GM12875 (cell line): ENCODE measurements around the gene HAX1.

Experiments
- H3K4me3 ChIP-seq: one replicate; pipeline ENCODE4 v1.5.1; 2011; ENCODE audit warnings: low read depth, low read length, control low read depth
- TF ChIP-seq, protein P1 (sequence below): IDR thresholded peaks from 2 replicates; pipeline ENCODE4 v1.5.1; 2011; ENCODE audit warnings: low read depth, mild to moderate bottlenecking, control low read depth, inconsistent platforms, low read length, moderate library complexity, borderline replicate concordance; ENCODE audit not compliant: insufficient read depth

The HAX1 gene

DNA sequence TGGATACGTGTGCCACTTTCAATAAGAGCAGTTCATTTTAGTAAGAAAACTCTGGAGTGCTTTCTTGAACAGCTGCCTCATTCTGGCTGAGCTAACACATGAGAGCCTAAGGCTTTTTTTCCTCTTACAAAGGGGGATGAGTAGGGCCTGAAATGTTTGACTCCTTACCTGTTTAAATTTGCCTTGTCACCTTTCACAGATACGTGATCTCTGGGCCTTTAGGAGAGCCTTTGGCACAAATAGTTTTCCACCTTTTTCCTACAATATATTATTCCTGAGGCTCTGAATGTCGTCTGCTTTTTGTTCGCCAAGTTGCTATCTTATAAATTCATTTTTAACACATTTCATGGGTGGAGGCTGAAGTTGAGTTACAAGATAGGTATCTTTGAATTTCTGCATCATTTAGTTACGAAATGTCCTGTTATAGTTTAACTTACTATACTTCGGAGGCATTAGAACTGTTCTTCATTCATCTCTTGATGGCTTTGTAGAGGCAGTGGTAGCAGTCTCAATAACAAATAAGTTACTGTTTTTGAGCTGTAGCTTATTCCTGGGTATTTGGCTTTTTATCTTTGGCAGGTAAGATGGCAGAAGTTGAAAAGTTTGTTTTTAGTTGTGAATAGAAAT, 34.4 kb upstream of the HAX1 start:
- TF ChIP-seq, protein P1, sequence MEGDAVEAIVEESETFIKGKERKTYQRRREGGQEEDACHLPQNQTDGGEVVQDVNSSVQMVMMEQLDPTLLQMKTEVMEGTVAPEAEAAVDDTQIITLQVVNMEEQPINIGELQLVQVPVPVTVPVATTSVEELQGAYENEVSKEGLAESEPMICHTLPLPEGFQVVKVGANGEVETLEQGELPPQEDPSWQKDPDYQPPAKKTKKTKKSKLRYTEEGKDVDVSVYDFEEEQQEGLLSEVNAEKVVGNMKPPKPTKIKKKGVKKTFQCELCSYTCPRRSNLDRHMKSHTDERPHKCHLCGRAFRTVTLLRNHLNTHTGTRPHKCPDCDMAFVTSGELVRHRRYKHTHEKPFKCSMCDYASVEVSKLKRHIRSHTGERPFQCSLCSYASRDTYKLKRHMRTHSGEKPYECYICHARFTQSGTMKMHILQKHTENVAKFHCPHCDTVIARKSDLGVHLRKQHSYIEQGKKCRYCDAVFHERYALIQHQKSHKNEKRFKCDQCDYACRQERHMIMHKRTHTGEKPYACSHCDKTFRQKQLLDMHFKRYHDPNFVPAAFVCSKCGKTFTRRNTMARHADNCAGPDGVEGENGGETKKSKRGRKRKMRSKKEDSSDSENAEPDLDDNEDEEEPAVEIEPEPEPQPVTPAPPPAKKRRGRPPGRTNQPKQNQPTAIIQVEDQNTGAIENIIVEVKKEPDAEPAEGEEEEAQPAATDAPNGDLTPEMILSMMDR = no peak
- no peak overlapping the region for H3K4me3 ChIP-seq

- TF ChIP-seq, protein P1 = no peak
- no peak overlapping the region for H3K4me3 ChIP-seq
Measured at GRCh38 chr1:154239491-154239890, 32.9 kb upstream of the HAX1 start.

DNA sequence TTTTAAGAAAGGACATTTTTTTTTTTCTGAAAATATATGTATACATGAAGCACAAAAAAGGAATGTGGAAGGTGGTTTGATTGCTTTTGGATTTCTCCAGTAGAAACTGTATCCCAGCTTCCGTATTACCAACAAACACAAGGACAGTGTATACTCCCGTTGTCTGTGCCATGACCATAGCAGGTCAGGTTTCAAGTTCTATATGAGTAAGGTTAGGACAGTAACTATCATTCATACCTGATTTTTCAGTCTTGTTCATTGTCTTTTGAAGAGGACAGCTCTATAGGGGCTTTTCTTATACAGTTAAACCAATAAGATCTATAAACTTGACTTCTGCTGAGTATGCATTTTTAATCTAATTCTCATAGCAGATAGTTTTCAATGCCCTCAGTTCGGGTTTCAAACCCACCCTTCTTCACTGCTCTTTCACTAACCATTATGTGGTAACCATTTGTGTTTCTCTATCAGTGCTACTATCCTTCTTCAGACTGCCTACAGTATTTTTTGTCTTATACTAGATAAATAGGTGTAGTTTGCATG, 32.1 kb upstream of the HAX1 start:
- H3K4me3 ChIP-seq = no peak overlapping the region
- TF ChIP-seq, protein P1 = no peak

DNA sequence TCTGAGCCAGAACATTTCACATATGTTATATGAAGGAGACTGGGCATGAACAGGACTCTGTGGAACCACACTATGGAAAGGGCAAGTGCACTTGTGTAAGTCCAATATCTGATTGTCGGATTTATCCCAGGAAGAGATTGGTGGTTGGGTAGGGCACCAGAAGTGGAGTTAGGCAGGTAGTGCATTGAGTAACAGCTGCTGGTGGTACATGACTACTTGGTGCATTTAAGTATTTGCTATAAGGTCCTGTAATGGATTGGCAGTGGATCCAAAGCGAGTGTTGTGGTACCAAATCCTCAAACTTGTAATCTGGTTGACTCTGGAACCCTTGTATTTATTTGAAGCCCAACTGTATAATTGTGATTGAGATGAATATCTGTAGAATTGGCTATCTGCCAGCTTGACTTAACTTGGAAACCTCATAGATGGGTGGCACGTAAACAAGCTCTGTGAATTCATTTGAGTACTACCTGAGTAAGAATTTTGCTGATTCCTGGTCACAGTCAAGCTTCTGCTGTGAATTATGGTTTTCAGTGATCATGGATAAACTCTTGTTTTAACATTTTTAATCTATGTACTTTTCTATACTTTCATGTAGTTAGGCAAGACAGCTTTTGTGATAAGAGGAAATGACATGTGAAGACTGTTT, 30.6 kb upstream of the HAX1 start:
- TF ChIP-seq, protein P1 = no peak
- H3K4me3 ChIP-seq = no peak overlapping the region

DNA sequence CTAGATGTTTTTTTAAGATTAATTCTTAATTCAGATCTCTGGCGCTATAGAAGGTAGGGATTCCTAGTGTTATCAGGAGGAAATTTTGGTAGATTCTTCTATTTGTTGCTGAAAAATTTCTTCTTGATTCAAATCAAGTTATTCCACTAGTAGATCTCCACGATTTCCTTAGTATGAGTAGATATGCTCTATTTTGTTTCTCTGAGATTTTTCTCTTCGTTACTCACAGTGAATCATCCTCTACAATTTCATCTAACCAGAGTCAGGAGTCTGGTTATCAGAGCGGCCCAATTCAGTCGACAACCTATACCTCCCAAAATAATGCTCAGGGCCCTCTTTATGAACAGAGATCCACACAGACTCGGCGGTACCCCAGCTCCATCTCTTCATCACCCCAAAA, 18.8 kb upstream of the HAX1 start:
- TF ChIP-seq, protein P1 = no peak
- H3K4me3 ChIP-seq = no peak overlapping the region

GRCh38 chr1:154256686-154257085, 15.7 kb upstream of the HAX1 start:
- TF ChIP-seq, protein P1 = no peak
- no peak overlapping the region for H3K4me3 ChIP-seq

- H3K4me3 ChIP-seq = no peak overlapping the region
- TF ChIP-seq, protein P1 = no peak
Measured at GRCh38 chr1:154258784-154259183, 13.6 kb upstream of the HAX1 start.
